ENCODE data around the gene ADD1. TPM values are rescaled to one million over a fixed set of nuclear protein-coding genes. Genes with fewer than 3 reads are reported as not detected.

ADD1 gene
- total RNA-seq, 4 donors from 2014 or later: 290 to 470 (median 372) TPM

- no peaks in the 10 kb centered on the region for H3K9me3 ChIP-seq
- TF ChIP-seq POLR2A (IDR thresholded peaks at IDR 0.05): no peak
- TF ChIP-seq, protein P1, sequence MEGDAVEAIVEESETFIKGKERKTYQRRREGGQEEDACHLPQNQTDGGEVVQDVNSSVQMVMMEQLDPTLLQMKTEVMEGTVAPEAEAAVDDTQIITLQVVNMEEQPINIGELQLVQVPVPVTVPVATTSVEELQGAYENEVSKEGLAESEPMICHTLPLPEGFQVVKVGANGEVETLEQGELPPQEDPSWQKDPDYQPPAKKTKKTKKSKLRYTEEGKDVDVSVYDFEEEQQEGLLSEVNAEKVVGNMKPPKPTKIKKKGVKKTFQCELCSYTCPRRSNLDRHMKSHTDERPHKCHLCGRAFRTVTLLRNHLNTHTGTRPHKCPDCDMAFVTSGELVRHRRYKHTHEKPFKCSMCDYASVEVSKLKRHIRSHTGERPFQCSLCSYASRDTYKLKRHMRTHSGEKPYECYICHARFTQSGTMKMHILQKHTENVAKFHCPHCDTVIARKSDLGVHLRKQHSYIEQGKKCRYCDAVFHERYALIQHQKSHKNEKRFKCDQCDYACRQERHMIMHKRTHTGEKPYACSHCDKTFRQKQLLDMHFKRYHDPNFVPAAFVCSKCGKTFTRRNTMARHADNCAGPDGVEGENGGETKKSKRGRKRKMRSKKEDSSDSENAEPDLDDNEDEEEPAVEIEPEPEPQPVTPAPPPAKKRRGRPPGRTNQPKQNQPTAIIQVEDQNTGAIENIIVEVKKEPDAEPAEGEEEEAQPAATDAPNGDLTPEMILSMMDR (IDR thresholded peaks at IDR 0.05): no peak
- H3K27me3 ChIP-seq: no peaks in the 10 kb centered on the region
- H3K36me3 ChIP-seq: no peaks in the 10 kb centered on the region
- peak in 2 of 3 donors; percentile 48 to 49 for DNase-seq
- peaks cover 29 to 86% (median 51%) of the 10 kb centered on the region in 4 donors for H3K4me1 ChIP-seq
- peak overlapping the region in 2 of 4 donors; percentile 87 to 94 for H3K27ac ChIP-seq
- H3K4me3 ChIP-seq: no peak overlapping the region
Observed at GRCh38 chr4:2804449-2804972, 39.1 kb upstream of the ADD1 start.

GRCh38 chr4:2804973-2805501 lies 38.6 kb upstream of the ADD1 start:
- no peaks in the 10 kb centered on the region for H3K9me3 ChIP-seq

DNA sequence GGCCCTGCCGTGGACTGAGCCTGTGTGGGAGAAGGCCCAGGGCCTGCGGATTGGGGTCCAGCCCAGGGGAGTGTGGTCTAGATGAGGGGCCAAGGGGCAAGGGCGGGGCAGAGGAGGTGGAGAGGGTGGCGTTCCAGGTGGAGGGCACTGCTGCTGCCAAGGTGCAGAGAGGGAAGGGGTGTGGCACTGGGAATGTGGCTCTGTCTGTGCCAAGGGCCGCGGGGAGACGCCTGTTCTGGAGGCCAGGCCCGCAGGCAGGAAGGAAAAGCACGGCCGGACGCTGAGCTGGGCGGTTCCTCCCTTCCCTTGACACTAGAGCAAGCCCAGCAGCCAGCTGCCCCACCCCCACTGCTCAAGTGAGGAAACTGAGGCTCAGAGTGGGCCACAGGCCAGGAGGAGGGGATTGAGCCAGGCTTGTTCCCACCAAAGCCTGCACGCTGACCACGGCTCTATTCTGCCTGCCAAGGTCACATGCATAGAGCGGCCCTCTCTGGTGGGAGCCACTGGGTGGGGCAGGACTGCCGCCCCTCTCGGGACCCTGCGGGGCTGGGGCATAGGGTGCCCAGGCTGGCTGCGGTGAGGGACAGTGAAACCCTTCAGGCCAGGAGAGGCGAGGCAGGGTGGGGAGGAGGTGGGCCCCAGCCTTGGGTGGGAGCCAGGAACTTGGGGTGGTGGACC lies 37.8 kb upstream of the ADD1 start:
- TF ChIP-seq, protein P1 (IDR thresholded peaks at IDR 0.05): no peak
- TF ChIP-seq POLR2A (IDR thresholded peaks at IDR 0.05): peak; percentile 13 to 59
- peak in 2 of 3 donors; percentile 94 to 95 for DNase-seq
- H3K4me3 ChIP-seq: peak overlapping the region in 1 of 4 donors; percentile 28
- no peaks in the 10 kb centered on the region for H3K36me3 ChIP-seq
- H3K27ac ChIP-seq: peak overlapping the region; percentile 74 to 94 (median 81)
- no peaks in the 10 kb centered on the region for H3K9me3 ChIP-seq
- no peaks in the 10 kb centered on the region for H3K27me3 ChIP-seq
- H3K4me1 ChIP-seq: peaks cover 29 to 85% (median 45%) of the 10 kb centered on the region in 4 donors

More at GRCh38 chr4:2804973-2805501, 38.6 kb upstream of the ADD1 start:
- Histone ChIP-seq H3K4me3 (no peak overlapping the region), H3K27me3 (no peaks in the 10 kb centered on the region), H3K4me1 (peaks cover 29 to 85% (median 48%) of the 10 kb centered on the region in 4 donors), H3K36me3 (no peaks in the 10 kb centered on the region), H3K27ac (peak overlapping the region; percentile 74 to 94 (median 81))
- DNase-seq: peak in 1 of 3 donors; percentile 46
- no peak for TF ChIP-seq POLR2A (IDR thresholded peaks at IDR 0.05)
- TF ChIP-seq, protein P1 (IDR thresholded peaks at IDR 0.05): no peak

- peaks cover 30 to 85% (median 46%) of the 10 kb centered on the region in 4 donors for H3K4me1 ChIP-seq
- TF ChIP-seq POLR2A (IDR thresholded peaks at IDR 0.05): no peak
- TF ChIP-seq, protein P1 (IDR thresholded peaks at IDR 0.05): no peak
- H3K36me3 ChIP-seq: no peaks in the 10 kb centered on the region
- H3K27me3 ChIP-seq: no peaks in the 10 kb centered on the region
- peak overlapping the region; percentile 74 to 94 (median 81) for H3K27ac ChIP-seq
- no peak overlapping the region for H3K4me3 ChIP-seq
- no peaks in the 10 kb centered on the region for H3K9me3 ChIP-seq
- peak; percentile 54 to 83 (median 81) for DNase-seq
Observed at GRCh38 chr4:2806390-2807355, 37.0 kb upstream of the ADD1 start.

- H3K27ac ChIP-seq: peak overlapping the region in 2 of 4 donors; percentile 87 to 94
Observed at GRCh38 chr4:2807571-2807970, 36.1 kb upstream of the ADD1 start.

More at GRCh38 chr4:2807571-2807970, 36.1 kb upstream of the ADD1 start:
- Histone ChIP-seq H3K4me1 (peaks cover 33 to 89% (median 54%) of the 10 kb centered on the region in 4 donors), H3K4me3 (no peak overlapping the region), H3K36me3 (no peaks in the 10 kb centered on the region), H3K27me3 (no peaks in the 10 kb centered on the region), H3K9me3 (no peaks in the 10 kb centered on the region)
- TF ChIP-seq, protein P1 (IDR thresholded peaks at IDR 0.05): no peak
- TF ChIP-seq POLR2A (IDR thresholded peaks at IDR 0.05): no peak
- DNase-seq: no peak
